ENCODE data around the gene EXOC3.

EXOC3 gene

DNA sequence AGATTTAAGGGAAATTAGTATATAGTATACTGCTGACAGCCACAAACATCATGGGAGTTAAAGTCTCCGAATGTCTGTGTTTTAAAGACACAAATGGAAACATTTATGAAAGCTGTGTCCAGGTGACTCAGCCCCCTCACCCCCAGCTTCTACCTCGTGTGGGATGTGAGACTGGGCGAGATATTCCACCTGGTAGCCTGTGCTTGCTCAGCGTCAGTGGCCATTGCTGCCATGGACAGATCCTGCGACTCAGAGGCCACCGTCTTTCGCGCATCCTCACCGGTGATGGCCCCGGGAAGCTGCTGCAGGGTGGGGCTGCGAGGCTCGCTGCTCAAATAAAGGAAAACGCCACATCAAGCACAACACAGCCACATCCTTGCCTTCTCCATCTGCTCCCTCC lies 31.2 kb upstream of the EXOC3 start:
- DNase-seq (ENCODE audit: low spot score) = no peak
- TF ChIP-seq, protein P1, sequence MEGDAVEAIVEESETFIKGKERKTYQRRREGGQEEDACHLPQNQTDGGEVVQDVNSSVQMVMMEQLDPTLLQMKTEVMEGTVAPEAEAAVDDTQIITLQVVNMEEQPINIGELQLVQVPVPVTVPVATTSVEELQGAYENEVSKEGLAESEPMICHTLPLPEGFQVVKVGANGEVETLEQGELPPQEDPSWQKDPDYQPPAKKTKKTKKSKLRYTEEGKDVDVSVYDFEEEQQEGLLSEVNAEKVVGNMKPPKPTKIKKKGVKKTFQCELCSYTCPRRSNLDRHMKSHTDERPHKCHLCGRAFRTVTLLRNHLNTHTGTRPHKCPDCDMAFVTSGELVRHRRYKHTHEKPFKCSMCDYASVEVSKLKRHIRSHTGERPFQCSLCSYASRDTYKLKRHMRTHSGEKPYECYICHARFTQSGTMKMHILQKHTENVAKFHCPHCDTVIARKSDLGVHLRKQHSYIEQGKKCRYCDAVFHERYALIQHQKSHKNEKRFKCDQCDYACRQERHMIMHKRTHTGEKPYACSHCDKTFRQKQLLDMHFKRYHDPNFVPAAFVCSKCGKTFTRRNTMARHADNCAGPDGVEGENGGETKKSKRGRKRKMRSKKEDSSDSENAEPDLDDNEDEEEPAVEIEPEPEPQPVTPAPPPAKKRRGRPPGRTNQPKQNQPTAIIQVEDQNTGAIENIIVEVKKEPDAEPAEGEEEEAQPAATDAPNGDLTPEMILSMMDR (IDR thresholded peaks at IDR 0.05; ENCODE audit: extremely low read depth, missing control alignments) = no peak

DNA sequence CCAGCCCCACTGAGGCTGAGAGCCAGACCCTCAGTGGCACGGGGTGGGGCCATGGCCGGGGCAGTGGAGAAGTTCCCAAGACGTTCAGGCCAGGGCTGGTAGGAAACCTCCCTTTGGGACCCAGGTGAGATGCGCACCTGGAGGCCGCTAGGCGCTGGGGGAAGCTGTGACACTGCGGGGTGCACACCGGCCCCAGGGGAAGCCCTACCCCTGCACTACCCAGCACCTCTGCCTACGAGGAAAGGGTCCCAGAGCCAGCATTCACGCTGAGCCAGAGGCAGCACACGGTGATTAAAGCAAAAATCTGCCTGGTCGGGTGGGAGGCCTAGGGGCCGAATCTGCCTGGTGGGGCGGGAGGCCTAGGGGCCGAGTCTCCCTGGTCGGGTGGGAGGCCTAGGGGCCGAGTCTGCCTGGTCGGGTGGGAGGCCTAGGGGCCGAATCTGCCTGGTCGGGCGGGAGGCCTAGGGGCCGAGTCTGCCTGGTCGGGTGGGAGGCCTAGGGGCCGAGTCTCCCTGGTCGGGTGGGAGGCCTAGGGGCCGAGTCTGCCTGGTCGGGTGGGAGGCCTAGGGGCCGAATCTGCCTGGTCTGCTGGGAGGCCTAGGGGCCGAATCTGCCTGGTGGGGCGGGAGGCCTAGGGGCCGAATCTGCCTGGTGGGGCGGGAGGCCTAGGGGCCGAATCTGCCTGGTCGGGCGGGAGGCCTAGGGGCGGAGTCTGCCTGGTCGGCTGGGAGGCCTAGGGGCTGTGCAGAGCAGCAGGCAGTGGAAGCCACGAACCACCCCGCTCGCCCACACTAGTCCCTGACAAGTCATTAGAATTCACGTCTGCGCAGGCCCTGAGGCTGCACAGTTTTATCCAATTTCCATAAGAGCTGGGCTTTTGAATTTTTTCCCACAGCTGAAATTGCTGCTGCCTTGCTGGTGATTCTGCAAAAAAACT lies 27.7 kb upstream of the EXOC3 start:
- DNase-seq (ENCODE audit: low spot score) = peak; percentile 79

DNA sequence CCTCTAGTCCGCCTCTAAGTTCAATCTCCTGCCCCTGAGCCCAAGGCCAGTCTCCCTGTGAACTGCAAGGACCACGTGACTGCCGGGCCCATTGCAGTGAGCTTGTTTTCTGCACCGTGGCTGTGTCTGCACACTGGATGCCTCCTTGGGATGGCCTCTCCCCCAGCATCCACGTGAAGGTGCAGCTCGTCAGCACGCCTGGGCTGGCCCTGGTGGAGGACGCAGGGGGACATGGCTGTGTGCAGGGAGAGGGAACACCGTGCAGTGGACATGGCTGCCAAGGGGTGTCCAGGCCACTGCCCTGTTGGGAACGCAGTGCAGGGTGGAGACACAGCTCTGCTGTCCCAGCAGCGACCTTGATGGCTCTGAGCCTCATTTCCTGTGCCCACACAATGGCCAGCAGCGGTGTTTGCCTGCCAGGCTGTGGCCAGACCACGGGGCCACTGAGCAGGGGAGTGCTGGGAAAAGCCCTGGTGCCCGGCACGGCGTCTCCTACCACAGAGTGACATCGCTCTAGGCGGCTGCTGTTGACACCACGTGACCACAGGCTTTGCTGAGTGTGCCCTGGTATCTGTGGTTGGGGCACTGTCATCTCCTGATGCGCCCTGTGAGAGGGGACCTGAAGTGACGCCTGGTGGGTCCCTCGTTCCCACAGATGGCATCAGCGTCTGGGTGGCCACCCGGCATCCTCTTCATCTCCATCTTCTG lies 26.9 kb upstream of the EXOC3 start:
- no peak for DNase-seq (ENCODE audit: low spot score)
- TF ChIP-seq, protein P1 (IDR thresholded peaks at IDR 0.05; ENCODE audit: extremely low read depth, missing control alignments) = no peak

DNA sequence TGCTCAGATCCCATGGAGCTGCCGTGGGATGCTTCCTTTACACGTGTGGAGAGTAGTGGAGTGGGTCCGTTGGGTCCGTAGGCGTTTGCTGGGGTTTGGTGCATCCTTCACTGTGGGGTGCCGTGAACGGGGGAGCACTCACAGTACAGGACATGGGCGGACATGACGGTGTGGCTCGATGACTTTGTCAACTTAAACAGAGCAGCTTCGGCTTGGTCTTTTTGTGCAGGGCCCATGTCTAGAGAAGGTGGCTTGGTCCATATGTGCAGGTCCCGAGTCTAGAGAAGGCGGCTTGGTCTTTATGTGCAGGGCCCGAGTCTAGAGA lies 26.4 kb upstream of the EXOC3 start:
- TF ChIP-seq, protein P1 (IDR thresholded peaks at IDR 0.05; ENCODE audit: extremely low read depth, missing control alignments) = no peak

DNA sequence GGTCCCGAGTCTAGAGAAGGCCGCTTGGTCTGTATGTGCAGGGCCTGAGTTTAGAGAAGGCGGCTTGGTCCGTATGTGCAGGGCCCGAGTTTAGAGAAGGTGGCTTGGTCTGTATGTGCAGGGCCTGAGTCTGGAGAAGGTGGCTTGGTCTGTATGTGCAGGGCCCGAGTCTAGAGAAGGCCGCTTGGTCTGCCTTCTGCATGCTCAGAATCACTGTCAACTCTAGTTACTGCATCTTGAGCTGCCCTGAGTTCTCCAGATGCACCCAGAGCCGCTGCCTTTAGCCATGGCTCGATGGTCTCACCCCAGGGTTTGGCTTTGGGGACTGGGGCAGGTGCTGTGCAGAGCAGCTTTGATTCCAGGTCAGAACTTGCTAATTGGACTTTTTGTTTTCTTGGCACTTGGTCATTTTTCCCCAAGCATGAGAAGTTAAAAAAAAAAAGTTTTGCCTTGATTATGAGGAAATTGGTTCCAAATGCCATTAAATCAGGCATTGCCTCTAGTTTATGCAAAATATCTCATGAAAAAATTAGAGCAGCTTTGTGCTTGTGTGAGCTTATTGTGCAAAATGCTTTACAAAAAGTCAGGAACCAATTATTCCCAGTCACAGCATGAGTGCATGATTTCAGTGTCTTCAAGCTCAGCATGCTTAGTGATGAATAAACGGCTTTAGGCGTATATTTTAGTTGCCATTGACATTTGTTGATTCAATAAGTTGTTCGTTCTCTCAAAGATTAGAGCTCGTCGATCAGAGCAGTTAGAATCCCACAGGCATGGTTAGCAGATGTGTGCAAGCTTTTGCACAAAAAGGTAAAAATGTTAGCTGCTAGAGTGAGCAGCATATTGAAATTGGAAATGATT lies 25.4 kb upstream of the EXOC3 start:
- TF ChIP-seq, protein P1 (IDR thresholded peaks at IDR 0.05; ENCODE audit: extremely low read depth, missing control alignments) = no peak
- no peak for DNase-seq (ENCODE audit: low spot score)

More for the DNA sequence above, 26.4 kb upstream of the EXOC3 start:
- DNase-seq (ENCODE audit: low spot score) = no peak

DNA sequence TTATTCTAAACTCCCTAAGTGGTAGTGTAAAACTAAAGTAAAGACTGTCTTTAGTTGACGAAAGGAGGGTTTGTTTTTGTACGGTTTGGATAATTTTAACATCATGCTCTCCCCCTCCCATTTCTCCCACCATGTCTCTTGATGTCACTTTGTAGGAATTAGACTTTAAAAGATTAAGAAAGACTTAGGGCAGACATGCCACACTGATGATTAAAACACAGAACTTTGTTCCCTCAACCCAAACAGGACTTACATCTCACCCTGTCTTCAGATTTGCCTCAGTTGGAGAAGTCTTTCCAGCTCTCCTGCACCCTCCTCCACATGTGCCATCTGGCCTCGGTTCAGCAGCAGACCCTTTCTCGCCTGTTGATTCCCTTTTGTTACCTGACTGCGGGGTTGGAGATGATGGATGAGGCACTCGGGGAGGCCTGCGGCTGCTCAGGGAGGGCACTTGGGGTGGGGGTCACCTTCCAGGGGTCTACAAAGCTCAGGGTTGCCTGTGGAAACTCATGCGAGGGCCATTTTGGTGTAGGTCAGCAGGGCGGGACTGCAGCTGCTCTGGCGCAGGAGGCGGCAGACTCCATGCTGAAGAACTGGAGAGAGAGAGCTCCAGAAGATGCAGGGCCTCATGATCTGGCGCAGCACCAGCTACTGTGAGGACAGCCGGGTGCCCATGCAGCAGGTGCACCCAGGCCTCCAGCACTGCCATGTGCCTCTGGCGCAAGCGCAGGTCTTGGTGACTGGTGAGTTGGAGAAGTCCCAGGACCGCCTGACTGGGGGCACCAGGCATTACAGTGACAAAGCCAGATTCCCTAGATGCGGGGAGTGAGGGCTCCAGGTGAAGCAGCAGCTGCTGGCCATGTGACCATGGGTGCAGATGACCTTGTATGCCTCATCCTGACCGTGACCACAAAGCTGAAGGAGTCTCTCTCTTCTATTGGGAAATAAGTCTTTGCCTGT lies 24.5 kb upstream of the EXOC3 start:
- TF ChIP-seq, protein P1 (IDR thresholded peaks at IDR 0.05; ENCODE audit: extremely low read depth, missing control alignments) = no peak
- no peak for DNase-seq (ENCODE audit: low spot score)

DNA sequence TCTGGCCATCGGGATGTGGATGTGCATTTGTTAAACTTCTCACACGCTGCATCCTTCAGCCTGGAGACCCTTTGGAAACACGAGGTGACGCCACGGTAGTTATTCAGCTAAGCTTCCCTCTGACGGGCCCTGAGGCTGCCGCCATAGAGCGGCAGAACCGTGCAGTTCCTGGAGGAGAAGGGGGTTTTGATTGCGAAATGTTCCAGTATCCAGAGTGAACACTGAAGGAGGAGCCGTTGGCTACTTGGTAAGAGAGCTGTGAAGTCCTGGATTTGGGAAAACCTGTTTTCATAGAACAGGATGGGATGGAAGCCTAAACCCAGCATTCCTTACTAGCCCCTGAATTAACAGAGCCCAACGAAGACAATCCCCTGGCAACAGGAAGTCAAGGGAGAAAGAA lies 23.0 kb upstream of the EXOC3 start:
- no peak for DNase-seq (ENCODE audit: low spot score)

More for the DNA sequence above, 23.0 kb upstream of the EXOC3 start:
- TF ChIP-seq, protein P1 (IDR thresholded peaks at IDR 0.05; ENCODE audit: extremely low read depth, missing control alignments) = no peak
